Muscle of leg (tissue), 11 donors: ENCODE data around the gene CCNI. TPM values are rescaled to one million over a fixed set of nuclear protein-coding genes. Genes with fewer than 3 reads are reported as not detected.
"Not testable (repeated sequence)": the region's sequence is repeated elsewhere in the genome, so short reads cannot be mapped to it uniquely, and the experiment has no call there.

Experiments used
- DNase-seq: peaks from one replicate; pipeline ENCODE4 v3.0.0; 2013
- H3K27ac ChIP-seq: one replicate; pipeline ENCODE4 v1.5.1; 2013; ENCODE audit warnings: mild to moderate bottlenecking, low read length, control low read depth
- H3K27me3 ChIP-seq: one replicate; pipeline ENCODE4 v1.6.1; 2013; ENCODE audit warnings: low read length; ENCODE audit not compliant: control insufficient read depth, insufficient read depth
- H3K36me3 ChIP-seq: one replicate; pipeline ENCODE4 v1.6.1; 2013; ENCODE audit warnings: low read length; ENCODE audit not compliant: control insufficient read depth, insufficient read depth
- H3K4me1 ChIP-seq: one replicate; pipeline ENCODE4 v1.6.1; 2013; ENCODE audit warnings: low read length; ENCODE audit not compliant: control insufficient read depth, insufficient read depth
- H3K4me3 ChIP-seq: one replicate; pipeline ENCODE4 v1.5.1; 2013; ENCODE audit warnings: low read length, control low read depth
- H3K9me3 ChIP-seq: replicated peaks from 2 replicates; pipeline ENCODE4 v1.6.1; 2013; ENCODE audit warnings: low read depth, low read length; ENCODE audit not compliant: control insufficient read depth
- WGBS: methylation state at CpG from one replicate; pipeline ENCODE4 v1.1.5; 2013; ENCODE audit warnings: missing lambda C conversion rate; ENCODE audit not compliant: insufficient coverage; 5-methylcytosine and 5-hydroxymethylcytosine counted together
- polyA plus RNA-seq, 8 donors: library from polyadenylated mRNA; unstranded; fragments of 120-200 nt; gene quantifications; one replicate each; pipeline versions ENCODE4 v1.2.1 to v1.2.3, GENCODE V29; 2013; ENCODE audit warnings: inconsistent platforms in 1 of 8, low replicate concordance in 1 of 8; ENCODE audit not compliant: insufficient read length in 8 of 8, insufficient read depth in 1 of 8
- total RNA-seq: library from RNA; stranded (reverse); fragments of 120-200 nt; gene quantifications from one replicate; pipeline ENCODE4 v1.2.4, GENCODE V29; 2013

CCNI gene
- total and polyA plus RNA-seq, 9 donors = 124 to 334 (median 258) TPM

DNA sequence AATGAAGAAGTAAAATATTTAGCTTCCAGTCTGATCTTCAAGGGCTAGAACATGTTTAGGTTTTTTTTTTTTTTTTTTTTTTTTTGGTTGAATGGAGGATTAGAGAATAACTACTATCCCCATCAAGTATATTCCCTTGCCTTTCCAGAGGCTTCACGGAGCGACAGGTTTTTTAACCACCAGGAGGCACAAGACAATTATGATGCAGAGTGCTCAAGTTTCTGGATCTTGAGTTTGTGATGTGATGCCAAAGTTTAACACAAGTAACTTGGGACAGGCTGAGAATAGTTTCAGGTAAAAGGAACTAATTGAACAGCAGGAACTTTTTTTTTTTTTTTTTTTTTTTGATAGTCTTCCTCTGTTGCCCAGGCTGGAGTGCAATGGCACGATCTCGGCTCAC lies 30.3 kb downstream of the CCNI start:
- H3K27me3 ChIP-seq = no peaks in the 10 kb centered on the region
- H3K4me3 ChIP-seq = no peak overlapping the region
- no peaks in the 10 kb centered on the region for H3K9me3 ChIP-seq
- no CpG with 5 or more reads among the region's 4 CpGs for WGBS
- H3K36me3 ChIP-seq = peaks cover 17% of the 10 kb centered on the region
- peaks cover 3% of the 10 kb centered on the region for H3K4me1 ChIP-seq
- H3K27ac ChIP-seq = no peak overlapping the region
- peak; percentile 54 for DNase-seq

DNA sequence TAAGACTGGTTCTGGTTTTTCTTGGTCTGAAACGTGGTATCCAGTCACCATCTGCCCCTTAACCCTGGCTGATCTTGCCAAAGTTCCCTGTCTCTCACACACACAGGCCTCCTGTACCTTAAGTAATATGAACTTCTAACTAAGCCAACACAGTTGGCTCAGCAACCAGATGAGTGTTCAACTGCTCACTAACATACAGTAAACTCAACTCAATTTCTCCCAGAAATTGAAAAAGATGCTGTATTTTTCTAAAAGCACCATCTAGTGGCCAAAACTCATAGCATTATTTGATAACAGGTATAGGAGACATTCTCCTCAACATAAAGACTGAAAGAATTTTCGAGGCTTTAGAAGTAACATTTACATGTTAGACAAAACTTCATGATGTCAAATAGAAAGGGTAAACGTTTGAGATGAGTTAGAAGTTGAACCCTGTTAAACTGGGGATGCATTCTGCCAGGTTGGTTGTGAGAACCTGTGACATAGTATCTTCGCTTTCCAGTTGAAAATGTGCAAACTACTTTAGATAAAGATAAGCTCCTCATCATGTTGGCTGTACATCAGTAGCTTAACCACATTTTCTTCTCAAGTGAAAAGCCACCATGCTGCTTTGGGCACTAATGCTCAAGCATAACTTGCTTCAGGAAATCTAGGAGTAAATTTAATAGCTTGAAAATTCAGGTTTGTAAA lies 31.2 kb downstream of the CCNI start:
- Histone ChIP-seq H3K36me3 (peaks cover 16% of the 10 kb centered on the region), H3K4me1 (peaks cover 3% of the 10 kb centered on the region), H3K27me3 (no peaks in the 10 kb centered on the region), H3K9me3 (no peaks in the 10 kb centered on the region), H3K4me3 (no peak overlapping the region), H3K27ac (no peak overlapping the region)
- WGBS = 50% methylated on average over 1 of the region's 4 CpGs
- DNase-seq = peak; percentile 75

DNA sequence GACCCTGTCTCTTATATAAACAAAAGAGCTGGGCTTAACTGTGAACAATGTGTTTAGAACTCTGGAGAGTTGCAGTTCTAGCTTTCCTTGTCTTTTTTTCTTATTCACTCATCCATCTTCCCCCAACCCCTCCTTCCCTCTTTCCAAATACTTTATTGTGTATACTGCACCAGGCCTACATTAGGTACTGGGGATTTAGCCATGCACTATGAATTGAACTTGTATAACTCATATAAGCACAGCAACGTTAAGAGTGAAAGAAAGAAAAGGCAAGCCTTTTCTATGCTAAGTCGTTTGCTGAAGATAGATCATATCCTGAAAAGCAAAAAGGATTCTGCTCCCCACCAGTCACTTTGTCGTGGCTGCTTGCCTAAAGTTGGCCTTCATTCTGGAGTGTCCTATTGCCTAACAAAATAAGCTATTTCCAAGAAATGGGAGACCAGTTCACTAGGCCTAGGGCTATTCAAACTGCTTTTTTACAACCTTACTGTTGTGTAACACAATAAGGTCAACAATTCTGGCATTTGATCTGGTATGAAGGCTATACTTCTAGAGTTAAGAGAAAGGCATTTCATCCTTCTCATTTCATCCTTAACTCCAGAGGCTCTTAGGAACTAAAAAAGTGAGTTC lies 32.2 kb downstream of the CCNI start:
- H3K4me3 ChIP-seq = no peak overlapping the region
- H3K27ac ChIP-seq = no peak overlapping the region
- peaks cover 22% of the 10 kb centered on the region for H3K36me3 ChIP-seq
- WGBS = 20% methylated on average over 1 of the region's 3 CpGs
- no peaks in the 10 kb centered on the region for H3K9me3 ChIP-seq
- no peak for DNase-seq
- peaks cover 3% of the 10 kb centered on the region for H3K4me1 ChIP-seq
- H3K27me3 ChIP-seq = no peaks in the 10 kb centered on the region

DNA sequence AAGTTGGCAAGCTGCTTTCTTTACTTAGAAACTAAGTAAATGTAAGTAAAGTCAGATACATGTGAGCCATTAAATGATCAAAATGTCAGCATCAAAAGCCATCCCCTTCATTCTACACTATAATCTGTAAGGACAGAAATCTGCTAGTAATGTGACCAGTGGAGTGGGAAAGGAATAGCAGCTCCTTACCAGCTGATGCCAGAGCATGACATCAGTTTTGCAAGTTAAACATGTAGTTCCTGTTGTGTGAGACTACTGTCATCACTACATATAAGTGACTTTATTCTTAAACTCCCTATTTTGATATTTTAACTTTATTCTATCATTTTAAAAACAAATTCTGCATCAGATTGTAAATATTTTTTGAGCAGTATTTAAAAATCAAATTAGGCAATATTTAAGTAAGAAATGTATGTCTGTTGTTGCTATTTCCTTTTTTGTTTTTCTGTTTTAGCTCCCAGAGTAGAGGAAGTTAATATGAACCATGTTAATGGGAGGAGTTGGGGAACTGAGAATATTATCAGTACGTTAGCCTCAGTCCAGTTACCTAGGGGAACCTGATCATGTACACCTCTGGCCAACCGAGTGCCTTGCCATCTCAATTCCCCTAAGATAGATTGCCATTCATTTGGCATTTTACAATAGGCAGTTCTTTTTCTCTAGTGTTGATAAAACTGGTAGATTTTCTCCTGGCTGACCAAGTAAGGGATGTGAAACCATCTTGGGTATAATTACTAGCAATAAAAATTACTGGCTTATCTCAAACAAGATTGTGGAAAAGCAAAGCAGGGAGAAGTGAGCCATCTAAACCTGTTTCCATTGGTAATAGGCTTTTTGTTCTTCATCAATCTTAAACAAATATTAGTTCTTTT lies 34.7 kb downstream of the CCNI start:
- Histone ChIP-seq H3K27me3 (no peaks in the 10 kb centered on the region), H3K36me3 (peaks cover 20% of the 10 kb centered on the region), H3K27ac (no peak overlapping the region), H3K9me3 (no peaks in the 10 kb centered on the region), H3K4me3 (no peak overlapping the region), H3K4me1 (peaks cover 3% of the 10 kb centered on the region)
- DNase-seq = peak; percentile 48
- WGBS = no CpG with 5 or more reads among the region's 2 CpGs

DNA sequence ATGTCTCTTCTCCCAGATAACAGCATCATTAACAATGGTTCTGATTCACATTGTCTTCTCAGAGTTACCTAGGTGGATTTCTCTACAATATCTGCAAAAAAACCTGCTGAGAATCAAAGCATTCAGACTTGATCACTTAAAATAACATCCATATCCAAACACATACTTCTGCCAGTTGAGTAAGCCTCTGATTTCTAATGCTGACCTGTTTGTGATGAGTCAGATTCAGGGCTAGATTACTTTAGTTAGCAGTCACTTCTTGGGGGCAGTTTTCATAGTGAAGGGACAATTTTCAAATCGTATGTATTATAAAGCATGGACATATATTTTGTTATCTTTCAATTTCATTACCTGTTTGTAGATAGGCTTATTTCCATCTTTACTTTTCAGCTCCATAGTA lies 35.5 kb downstream of the CCNI start:
- DNase-seq = no peak
- no CpG with 5 or more reads among the region's 1 CpG for WGBS

DNA sequence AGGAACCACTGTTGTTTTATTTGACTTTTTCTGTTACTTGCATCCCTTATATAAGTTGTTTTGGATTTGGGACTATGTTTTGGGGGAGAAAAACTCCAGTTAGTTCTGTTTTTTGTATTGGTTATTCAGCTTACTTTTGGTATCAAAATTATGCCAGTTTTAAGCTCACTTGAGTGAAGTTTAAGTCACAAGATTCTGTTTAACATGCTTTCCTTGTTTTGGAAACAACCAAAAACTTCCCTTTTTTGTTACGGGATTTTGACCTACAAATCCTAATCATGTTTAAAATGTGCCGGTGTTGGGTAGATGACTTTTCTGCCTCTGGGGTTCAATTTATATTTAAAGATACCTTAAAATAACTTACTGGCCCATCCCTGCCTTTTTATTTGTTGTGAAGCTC lies 36.0 kb downstream of the CCNI start:
- H3K4me3 ChIP-seq = no peak overlapping the region
- no peaks in the 10 kb centered on the region for H3K27me3 ChIP-seq
- no CpG with 5 or more reads among the region's 2 CpGs for WGBS
- peaks cover 29% of the 10 kb centered on the region for H3K36me3 ChIP-seq
- H3K27ac ChIP-seq = no peak overlapping the region
- no peak for DNase-seq
- H3K4me1 ChIP-seq = peaks cover 3% of the 10 kb centered on the region
- no peaks in the 10 kb centered on the region for H3K9me3 ChIP-seq

More for the DNA sequence above, 35.5 kb downstream of the CCNI start:
- Histone ChIP-seq H3K4me3 (no peak overlapping the region), H3K4me1 (peaks cover 3% of the 10 kb centered on the region), H3K27ac (no peak overlapping the region), H3K36me3 (peaks cover 24% of the 10 kb centered on the region), H3K9me3 (no peaks in the 10 kb centered on the region), H3K27me3 (no peaks in the 10 kb centered on the region)

DNA sequence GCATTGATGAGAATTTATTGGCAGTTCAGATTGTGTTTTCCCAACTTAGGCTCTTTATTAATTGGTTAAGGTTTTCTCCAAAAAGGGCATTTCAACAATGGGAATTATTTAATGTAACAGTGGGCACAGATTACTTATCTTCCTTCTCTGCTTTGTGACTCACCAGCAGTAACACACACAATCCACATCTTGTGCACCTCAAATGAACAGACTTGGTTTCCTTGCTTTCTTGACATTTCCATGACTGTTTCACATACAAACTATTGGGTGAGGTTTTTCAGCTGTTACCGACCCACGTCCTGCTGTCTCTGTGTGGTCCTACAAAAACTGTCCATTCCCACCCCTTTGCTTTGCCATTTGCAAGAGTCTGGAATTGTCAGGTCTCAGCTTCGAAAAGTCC lies 38.1 kb downstream of the CCNI start:
- Histone ChIP-seq H3K4me1 (no peaks in the 10 kb centered on the region), H3K36me3 (peaks cover 46% of the 10 kb centered on the region), H3K27me3 (no peaks in the 10 kb centered on the region), H3K9me3 (no peaks in the 10 kb centered on the region), H3K27ac (no peak overlapping the region), H3K4me3 (no peak overlapping the region)
- DNase-seq = no peak
- WGBS = 100% methylated on average over 1 of the region's 3 CpGs

DNA sequence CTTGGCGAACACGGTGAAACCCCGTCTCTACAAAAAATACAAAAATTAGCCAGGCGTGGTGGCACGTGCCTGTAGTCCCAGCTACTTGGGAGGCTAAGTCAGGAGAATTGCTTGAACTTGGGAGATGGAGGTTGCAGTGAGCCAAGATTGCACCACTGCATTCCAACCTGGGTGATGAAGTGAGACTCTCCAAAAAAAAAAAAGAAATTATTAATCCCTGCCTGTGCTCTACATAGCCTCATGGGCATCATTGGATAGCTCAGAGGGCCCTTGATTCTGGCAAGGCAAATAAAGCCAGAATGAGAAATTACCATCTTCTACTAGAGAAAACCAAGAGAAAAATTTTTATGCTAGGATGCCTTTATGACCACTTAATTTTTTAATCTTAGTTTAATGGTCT lies 38.6 kb downstream of the CCNI start:
- H3K4me3 ChIP-seq, H3K4me1 ChIP-seq, H3K9me3 ChIP-seq, H3K27me3 ChIP-seq, DNase-seq, H3K27ac ChIP-seq: not testable (repeated sequence)
- WGBS = no CpG with 5 or more reads among the region's 5 CpGs
- peaks cover 52% of the 10 kb centered on the region for H3K36me3 ChIP-seq

DNA sequence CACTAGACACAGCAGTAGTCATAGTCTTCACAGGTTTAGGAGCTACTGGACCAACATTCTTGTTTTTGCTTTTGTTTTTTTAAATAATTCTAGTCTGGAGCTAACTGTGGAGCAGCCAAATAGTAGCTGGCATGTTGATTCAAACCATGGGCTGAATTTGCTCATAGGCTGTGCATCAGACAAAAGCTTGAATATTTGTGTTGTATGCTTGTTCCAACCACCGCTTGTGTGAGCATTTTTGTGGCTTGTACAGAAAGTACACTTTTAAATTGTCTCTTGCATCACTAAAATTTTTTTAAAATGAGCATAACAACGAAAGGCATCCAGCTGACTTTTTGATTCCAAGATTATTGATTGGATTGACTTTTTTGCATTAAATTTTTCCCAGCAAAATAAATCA lies 39.6 kb downstream of the CCNI start:
- H3K4me3 ChIP-seq = no peak overlapping the region
- no peaks in the 10 kb centered on the region for H3K9me3 ChIP-seq
- no peak overlapping the region for H3K27ac ChIP-seq
- H3K4me1 ChIP-seq = no peaks in the 10 kb centered on the region
- WGBS = no CpG with 5 or more reads among the region's 2 CpGs
- peaks cover 62% of the 10 kb centered on the region for H3K36me3 ChIP-seq
- DNase-seq = no peak
- H3K27me3 ChIP-seq = no peaks in the 10 kb centered on the region

DNA sequence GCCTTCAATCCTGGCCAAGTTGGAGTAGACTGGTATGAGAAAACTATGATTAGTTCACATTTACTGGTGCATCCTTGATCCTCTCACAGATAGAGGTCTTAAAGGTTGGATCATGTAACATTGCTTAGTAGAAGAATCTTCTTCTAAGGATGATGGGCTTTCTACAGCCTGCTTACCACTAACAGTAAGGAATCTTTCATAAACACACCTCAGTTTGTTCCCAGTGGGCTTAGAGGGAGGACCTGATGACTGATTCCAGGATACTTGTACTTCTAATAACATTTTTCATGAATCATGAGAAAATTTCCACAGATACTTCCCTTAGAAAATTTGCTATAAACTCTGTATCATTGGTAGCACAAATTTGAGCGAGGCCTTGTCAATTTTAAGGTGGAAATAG lies 40.6 kb downstream of the CCNI start:
- DNase-seq = no peak
- Histone ChIP-seq H3K27ac (no peak overlapping the region), H3K9me3 (no peaks in the 10 kb centered on the region), H3K4me3 (no peak overlapping the region), H3K36me3 (peaks cover 69% of the 10 kb centered on the region), H3K27me3 (no peaks in the 10 kb centered on the region), H3K4me1 (no peaks in the 10 kb centered on the region)
- WGBS = no CpG with 5 or more reads among the region's 1 CpG
